ENCODE measurements around the gene GARRE1.

Gene GARRE1

DNA sequence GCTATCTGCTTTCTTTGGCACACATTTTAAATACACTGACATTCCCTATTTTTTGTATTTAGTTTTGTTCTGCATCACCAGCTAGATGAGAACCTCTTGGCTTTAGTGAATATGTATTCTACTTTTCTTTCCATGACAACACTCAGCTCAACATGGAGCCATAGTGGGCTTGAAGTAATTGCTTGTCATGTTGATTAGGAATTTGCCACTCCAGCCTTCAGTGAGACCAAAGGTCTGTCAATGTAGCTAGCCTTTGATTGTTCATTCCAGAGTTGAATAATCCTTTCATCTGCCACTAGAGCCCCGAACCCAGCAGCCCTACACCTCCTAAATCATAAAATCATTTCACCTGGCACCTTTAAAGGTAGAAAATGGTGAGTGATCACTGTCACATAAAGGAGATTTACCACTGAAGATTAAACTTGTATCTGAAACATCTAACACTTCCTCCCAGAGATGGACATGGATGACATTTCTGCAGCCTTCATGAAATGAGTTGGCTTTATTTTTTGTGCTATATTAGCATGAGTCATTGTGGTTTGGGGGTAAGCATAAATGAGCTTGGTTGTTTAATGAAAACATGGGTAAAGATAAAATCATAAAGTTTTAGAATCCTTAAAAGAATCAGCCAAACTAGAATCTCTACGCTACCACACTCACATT lies 29.2 kb upstream of the GARRE1 start:
- H3K4me3 ChIP-seq (ENCODE audit: low read length) = no peak overlapping the region
- TF ChIP-seq, protein P1, sequence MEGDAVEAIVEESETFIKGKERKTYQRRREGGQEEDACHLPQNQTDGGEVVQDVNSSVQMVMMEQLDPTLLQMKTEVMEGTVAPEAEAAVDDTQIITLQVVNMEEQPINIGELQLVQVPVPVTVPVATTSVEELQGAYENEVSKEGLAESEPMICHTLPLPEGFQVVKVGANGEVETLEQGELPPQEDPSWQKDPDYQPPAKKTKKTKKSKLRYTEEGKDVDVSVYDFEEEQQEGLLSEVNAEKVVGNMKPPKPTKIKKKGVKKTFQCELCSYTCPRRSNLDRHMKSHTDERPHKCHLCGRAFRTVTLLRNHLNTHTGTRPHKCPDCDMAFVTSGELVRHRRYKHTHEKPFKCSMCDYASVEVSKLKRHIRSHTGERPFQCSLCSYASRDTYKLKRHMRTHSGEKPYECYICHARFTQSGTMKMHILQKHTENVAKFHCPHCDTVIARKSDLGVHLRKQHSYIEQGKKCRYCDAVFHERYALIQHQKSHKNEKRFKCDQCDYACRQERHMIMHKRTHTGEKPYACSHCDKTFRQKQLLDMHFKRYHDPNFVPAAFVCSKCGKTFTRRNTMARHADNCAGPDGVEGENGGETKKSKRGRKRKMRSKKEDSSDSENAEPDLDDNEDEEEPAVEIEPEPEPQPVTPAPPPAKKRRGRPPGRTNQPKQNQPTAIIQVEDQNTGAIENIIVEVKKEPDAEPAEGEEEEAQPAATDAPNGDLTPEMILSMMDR (conservative IDR thresholded peaks at IDR 0.05; ENCODE audit: low read depth, low read length) = no peak
- DNase-seq (ENCODE audit: low read depth) = no peak

DNA sequence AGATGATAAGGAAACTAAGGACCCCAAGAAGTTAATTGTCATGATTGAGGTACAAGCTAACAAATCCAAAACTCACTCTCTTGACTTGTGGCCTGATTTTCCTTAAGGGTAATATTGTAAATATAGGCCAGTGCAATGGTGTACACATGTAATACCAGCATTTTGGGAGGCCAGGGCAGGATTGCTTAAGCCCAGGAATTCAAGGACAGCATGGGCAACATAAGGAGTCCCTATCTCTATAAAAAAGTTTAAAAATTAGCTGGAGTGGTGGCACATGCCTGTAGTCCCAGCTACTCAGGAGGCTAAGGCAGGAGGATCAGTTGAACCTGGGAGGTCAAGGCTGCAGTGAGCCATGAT lies 28.7 kb upstream of the GARRE1 start:
- H3K4me3 ChIP-seq (ENCODE audit: low read length) = no peak overlapping the region
- TF ChIP-seq, protein P1 (conservative IDR thresholded peaks at IDR 0.05; ENCODE audit: low read depth, low read length) = no peak
- no peak for DNase-seq (ENCODE audit: low read depth)

DNA sequence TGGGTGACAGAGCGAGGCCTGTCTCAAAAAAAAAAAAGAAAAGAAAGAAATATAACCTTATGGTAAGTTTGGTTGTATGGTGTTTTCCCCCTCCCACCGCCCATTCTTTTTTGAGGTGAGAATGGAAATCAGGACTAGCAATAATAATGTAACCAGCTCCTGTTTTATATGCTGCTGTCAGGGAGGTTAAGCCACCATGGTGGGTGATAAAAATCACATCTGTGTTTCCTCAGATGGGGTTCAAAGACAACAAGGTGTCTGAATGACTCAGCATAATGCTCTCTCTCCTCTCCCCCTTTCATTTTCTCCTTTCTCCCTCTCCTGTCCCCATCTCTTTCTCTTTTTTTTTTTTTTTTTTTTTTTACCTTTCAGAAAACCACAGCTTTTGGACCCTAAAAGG lies 28.3 kb upstream of the GARRE1 start:
- no peak for DNase-seq (ENCODE audit: low read depth)
- TF ChIP-seq, protein P1 (conservative IDR thresholded peaks at IDR 0.05; ENCODE audit: low read depth, low read length) = no peak
- H3K4me3 ChIP-seq (ENCODE audit: low read length) = no peak overlapping the region

DNA sequence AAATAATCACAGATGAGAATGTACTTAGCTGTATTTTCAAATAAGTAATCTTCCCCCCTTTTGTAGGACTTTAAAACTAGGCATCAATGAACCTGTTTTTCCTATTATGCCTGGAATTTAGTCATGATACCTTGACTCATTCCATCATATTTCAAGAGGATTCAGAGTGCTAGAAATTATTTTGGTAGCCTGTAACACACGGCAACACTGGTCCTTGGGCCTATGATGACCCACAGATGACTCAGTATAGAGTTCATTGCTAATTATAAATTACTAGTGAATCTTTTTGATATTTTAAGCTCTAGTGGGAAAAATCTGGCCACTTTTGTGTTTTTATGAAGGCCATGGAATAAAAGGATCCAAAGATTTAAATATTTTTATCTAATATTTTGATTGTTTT lies 26.0 kb upstream of the GARRE1 start:
- TF ChIP-seq, protein P1 (conservative IDR thresholded peaks at IDR 0.05; ENCODE audit: low read depth, low read length) = no peak
- H3K4me3 ChIP-seq (ENCODE audit: low read length) = no peak overlapping the region
- no peak for DNase-seq (ENCODE audit: low read depth)

DNA sequence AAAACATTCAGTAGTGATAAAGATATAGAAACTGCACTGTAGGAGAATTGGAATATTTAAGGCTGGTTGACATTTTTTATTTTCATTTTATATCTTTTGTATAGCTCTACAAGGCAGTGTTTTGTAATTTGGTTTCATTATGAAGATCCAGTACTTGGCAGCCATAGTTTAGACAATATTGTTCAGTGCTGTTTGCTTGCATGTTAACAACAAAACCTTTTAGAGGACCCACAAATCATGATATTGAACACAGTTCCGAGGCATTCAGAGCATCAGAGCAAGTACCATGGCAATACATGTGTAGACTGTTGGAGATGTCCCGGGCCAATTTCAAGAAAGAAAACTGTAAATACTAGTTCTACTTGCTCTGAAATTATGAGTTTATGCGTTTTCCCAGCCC lies 25.6 kb upstream of the GARRE1 start:
- TF ChIP-seq, protein P1 (conservative IDR thresholded peaks at IDR 0.05; ENCODE audit: low read depth, low read length) = no peak
- no peak for DNase-seq (ENCODE audit: low read depth)
- H3K4me3 ChIP-seq (ENCODE audit: low read length) = no peak overlapping the region

DNA sequence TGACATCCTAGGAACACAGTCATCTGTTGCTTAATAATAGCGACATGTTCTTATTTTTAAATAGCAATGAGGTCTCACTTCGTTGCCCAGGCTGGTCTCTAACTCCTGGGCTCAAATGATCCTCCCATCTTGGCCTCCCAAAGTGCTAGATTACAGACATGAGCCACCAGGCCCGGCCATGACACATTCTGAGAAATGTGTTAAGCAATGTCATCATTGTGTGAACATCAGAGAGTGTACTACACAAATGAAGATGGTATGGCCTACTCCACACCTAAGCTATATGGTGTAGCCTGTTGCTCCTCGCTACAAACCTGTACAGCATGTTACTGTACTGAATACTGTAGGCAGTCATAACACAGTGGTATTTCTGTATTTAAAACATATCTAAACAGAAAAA lies 24.6 kb upstream of the GARRE1 start:
- H3K4me3 ChIP-seq (ENCODE audit: low read length) = no peak overlapping the region
- TF ChIP-seq, protein P1 (conservative IDR thresholded peaks at IDR 0.05; ENCODE audit: low read depth, low read length) = no peak
- no peak for DNase-seq (ENCODE audit: low read depth)

DNA sequence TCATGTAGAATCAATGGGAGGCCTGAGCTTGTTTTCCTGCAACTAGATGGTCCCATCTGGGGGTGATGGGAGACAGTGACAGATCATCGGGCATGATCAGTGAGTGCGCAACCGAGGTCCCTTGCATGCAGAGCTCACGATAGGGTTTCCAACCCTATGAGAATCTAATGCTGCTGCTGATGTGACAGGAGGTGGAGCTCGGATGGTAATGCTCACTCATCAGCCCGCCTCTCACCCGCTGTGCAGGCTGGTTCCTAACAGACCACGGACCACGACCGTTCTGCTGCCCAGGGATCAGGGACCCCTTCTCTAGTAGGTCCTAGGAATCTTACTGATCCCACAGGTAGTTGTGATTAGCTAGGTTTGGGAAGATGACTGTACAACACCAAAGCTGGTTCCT lies 23.5 kb upstream of the GARRE1 start:
- no peak overlapping the region for H3K4me3 ChIP-seq (ENCODE audit: low read length)
- TF ChIP-seq, protein P1 (conservative IDR thresholded peaks at IDR 0.05; ENCODE audit: low read depth, low read length) = no peak
- DNase-seq (ENCODE audit: low read depth) = no peak
